ENCODE data around the gene TRIM40.

DNA sequence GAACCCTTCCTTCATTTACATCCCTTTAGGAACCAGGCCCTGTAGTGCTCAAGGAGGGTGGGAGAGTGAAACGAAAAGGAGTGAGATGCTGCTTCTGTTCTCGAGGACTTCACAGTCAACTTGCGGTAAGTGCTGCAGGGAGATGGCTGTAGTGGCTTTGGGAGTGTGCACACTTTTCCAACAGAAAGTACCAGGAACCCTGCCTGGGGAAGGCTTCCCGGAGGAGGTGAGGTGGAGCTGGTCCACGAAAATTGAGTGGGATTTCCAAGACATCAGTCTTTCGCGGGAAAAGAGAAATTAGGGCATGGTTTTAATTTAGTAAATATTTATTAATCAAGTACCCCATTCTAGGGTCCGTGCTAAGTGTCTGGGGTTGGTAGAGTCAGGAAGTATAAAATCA lies 35.8 kb upstream of the TRIM40 start:
- TF ChIP-seq, protein P1, sequence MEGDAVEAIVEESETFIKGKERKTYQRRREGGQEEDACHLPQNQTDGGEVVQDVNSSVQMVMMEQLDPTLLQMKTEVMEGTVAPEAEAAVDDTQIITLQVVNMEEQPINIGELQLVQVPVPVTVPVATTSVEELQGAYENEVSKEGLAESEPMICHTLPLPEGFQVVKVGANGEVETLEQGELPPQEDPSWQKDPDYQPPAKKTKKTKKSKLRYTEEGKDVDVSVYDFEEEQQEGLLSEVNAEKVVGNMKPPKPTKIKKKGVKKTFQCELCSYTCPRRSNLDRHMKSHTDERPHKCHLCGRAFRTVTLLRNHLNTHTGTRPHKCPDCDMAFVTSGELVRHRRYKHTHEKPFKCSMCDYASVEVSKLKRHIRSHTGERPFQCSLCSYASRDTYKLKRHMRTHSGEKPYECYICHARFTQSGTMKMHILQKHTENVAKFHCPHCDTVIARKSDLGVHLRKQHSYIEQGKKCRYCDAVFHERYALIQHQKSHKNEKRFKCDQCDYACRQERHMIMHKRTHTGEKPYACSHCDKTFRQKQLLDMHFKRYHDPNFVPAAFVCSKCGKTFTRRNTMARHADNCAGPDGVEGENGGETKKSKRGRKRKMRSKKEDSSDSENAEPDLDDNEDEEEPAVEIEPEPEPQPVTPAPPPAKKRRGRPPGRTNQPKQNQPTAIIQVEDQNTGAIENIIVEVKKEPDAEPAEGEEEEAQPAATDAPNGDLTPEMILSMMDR (IDR thresholded peaks at IDR 0.05) = no peak
- TF ChIP-seq POLR2AphosphoS5 (IDR thresholded peaks at IDR 0.05) = no peak
- no peak for TF ChIP-seq POLR2A (IDR thresholded peaks at IDR 0.05)
